GM12864 (cell line): ENCODE data around the gene IFT122.

ENCODE experiments used
- DNase-seq: peaks from one replicate; pipeline ENCODE4 v3.0.0-alpha.2; 2011; ENCODE audit warnings: low read depth
- H3K4me3 ChIP-seq: 2 replicates; pipeline ENCODE4 v1.5.1; 2011; ENCODE audit warnings: mild to moderate bottlenecking, low read depth, low read length, control low read depth
- CTCF ChIP-seq: IDR thresholded peaks from 2 replicates; pipeline ENCODE4 v1.5.1; 2011; ENCODE audit warnings: low read depth, mild to moderate bottlenecking, moderate library complexity, low read length, control low read depth, inconsistent platforms; ENCODE audit errors: missing control alignments

IFT122 gene

GRCh38 chr3:129556890-129557547 is 117.0 kb downstream of the IFT122 start:
- DNase-seq: no peak
- H3K4me3 ChIP-seq: no peak overlapping the region
- TF ChIP-seq CTCF: no peak

DNA sequence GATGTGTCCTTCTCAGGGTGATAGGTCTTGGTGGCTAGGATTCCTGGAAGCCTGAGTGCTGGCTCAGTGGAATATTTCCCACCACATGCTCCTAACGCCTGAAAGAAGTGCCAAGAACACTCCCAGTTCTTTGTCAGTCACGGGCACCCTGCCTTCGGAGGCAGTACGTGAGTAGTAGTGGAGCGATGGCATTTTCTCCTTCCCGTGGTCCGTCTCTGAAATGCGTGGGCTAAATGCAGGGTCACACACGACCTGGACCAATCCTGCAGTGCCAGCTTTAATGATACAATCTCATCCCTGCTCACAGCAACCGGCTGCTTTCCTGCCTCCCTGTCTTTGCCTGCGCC is 117.5 kb downstream of the IFT122 start:
- TF ChIP-seq CTCF: no peak
- no peak for DNase-seq
- H3K4me3 ChIP-seq: no peak overlapping the region

GRCh38 chr3:129558081-129558771 is 118.2 kb downstream of the IFT122 start:
- DNase-seq: no peak
- no peak for TF ChIP-seq CTCF
- no peak overlapping the region for H3K4me3 ChIP-seq

GRCh38 chr3:129558772-129559564 is 118.9 kb downstream of the IFT122 start:
- H3K4me3 ChIP-seq: no peak overlapping the region
- no peak for TF ChIP-seq CTCF
- no peak for DNase-seq

DNA sequence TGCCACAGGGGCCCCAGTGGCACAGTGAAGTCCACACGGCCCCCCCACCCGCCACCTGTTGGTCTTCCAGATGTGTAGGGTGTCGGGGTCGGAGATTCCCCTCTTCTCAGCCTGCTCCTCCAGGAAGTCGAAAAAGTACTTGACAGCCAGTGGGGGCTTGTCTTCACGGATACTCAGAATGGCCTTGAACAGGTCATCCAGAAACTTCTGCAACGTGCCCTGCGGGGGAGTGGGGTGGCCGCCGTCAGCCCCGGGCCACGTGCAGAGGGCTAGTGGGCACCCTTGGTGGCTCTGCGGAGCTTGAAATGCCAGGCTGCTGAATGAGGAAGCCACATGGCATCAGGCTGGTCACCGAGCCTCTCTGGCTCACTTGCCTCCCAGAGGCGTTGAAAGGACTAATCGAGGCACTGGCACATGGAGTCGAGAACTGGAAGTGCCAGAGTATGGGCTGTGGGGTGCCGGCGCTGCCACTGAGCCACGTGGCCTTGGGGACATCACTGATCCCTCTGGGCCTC is 119.6 kb downstream of the IFT122 start:
- no peak for TF ChIP-seq CTCF
- H3K4me3 ChIP-seq: no peak overlapping the region
- no peak for DNase-seq

- DNase-seq: no peak
These were observed 120.3 kb downstream of the IFT122 start for GRCh38 chr3:129560269-129560787.

More at GRCh38 chr3:129560269-129560787, 120.3 kb downstream of the IFT122 start:
- no peak overlapping the region for H3K4me3 ChIP-seq
- no peak for TF ChIP-seq CTCF
